Endothelial cell of umbilical vein (primary cell): ENCODE results near the gene TRIM7. TPM values are rescaled to one million over a fixed set of nuclear protein-coding genes. Genes with fewer than 3 reads are reported as not detected.

Source experiments
- BruUV-seq: library from RNA; stranded (reverse); fragments of 400-500 nt; replicated peaks from 2 replicates; lab custom pipeline; 2021; lab: Mats Ljungman, UMichigan
- CTCF ChIA-PET: fragments of 300-600, 350-600 bp; sonication (Branson Sonifier 250); formaldehyde crosslinking; loops from one replicate; lab custom pipeline; 2021; ENCODE audit warnings: antibody characterized with exemption, inconsistent platforms; lab: Charles Lee
- POLR2A ChIA-PET: fragments of 300-600, 350-600 bp; sonication (Branson Sonifier 250); formaldehyde crosslinking; loops from one replicate; lab custom pipeline; 2021; ENCODE audit warnings: antibody characterized with exemption, inconsistent platforms; lab: Charles Lee
- DNase-seq: peaks from one replicate; pipeline ENCODE4 v3.0.0-alpha.2; 2011; ENCODE audit warnings: low read depth, low spot score
- FAIRE-seq: peaks from 2 replicates; lab custom pipeline; 2011; peaks lifted over from hg19 to GRCh38; lab: Jason Lieb, UNC
- H2AFZ ChIP-seq: 2 replicates; pipeline ENCODE4 v1.6.0; 2012; ENCODE audit warnings: low read depth, low read length, control low read depth, inconsistent platforms
- H3K27ac ChIP-seq: 2 replicates; pipeline ENCODE4 v1.5.1; 2011; ENCODE audit warnings: low read depth, mild to moderate bottlenecking, control low read depth, low read length, moderate library complexity; ENCODE audit not compliant: insufficient read depth
- H3K27me3 ChIP-seq, 2 experiments: 2 replicates each; pipeline versions ENCODE4 v1.6.0 to v1.6.1; 2011; ENCODE audit warnings: low read length in 2 of 2, mixed read lengths in 1 of 2; ENCODE audit not compliant: control insufficient read depth in 2 of 2, insufficient read depth in 2 of 2
- H3K36me3 ChIP-seq, 2 experiments: 2 replicates in 1 of 2; 3 replicates in 1 of 2; pipeline ENCODE4 v1.5.1; 2011; ENCODE audit warnings: low read length in 2 of 2, mild to moderate bottlenecking in 1 of 2, moderate library complexity in 1 of 2; ENCODE audit not compliant: control insufficient read depth in 2 of 2, insufficient read depth in 2 of 2; ENCODE audit errors: extremely low read depth in 1 of 2
- H3K4me1 ChIP-seq: 3 replicates; pipeline ENCODE4 v1.5.1; 2011; ENCODE audit warnings: mild to moderate bottlenecking, low read length; ENCODE audit not compliant: control insufficient read depth, insufficient read depth; ENCODE audit errors: extremely low read depth
- H3K4me2 ChIP-seq: 2 replicates; pipeline ENCODE4 v1.6.1; 2011; ENCODE audit warnings: low read length, control low read depth, mixed read lengths; ENCODE audit not compliant: insufficient read depth
- H3K4me3 ChIP-seq, 3 experiments: fragments of 200-600 bp in 1 of 3; sonication (generic), shearing (Covaris generic) in 1 of 3; replicated peaks in 1 of 3; 2 replicates each; pipeline ENCODE4 v1.5.1; 2011 to 2016; ENCODE audit warnings: control low read depth in 3 of 3, low read length in 3 of 3, mild to moderate bottlenecking in 2 of 3, inconsistent platforms in 1 of 3, low read depth in 1 of 3, moderate library complexity in 1 of 3; ENCODE audit not compliant: insufficient read depth in 1 of 3
- H3K79me2 ChIP-seq: 2 replicates; pipeline ENCODE4 v1.6.0; 2012; ENCODE audit warnings: low read length, inconsistent platforms; ENCODE audit not compliant: control insufficient read depth, insufficient read depth
- H3K9ac ChIP-seq: replicated peaks from 2 replicates; pipeline ENCODE3; 2011; ENCODE audit warnings: low read length, control low read depth; ENCODE audit not compliant: insufficient read depth; ENCODE audit errors: extremely low read depth
- H3K9me1 ChIP-seq: replicated peaks from 3 replicates; pipeline ENCODE4 v1.6.0; 2011; ENCODE audit warnings: mild to moderate bottlenecking, low read length; ENCODE audit not compliant: control insufficient read depth, insufficient read depth; ENCODE audit errors: extremely low read depth
- H3K9me3 ChIP-seq: replicated peaks from 2 replicates; pipeline ENCODE4 v1.5.1; 2012; ENCODE audit warnings: low read length, inconsistent platforms; ENCODE audit not compliant: control insufficient read depth, insufficient read depth
- H4K20me1 ChIP-seq: replicated peaks from 2 replicates; pipeline ENCODE3; 2011; ENCODE audit warnings: mild to moderate bottlenecking, low read length; ENCODE audit not compliant: control insufficient read depth, insufficient read depth; ENCODE audit errors: extremely low read depth
- CTCF ChIP-seq, 2 donors: IDR thresholded peaks; 1 replicate in 1 of 2; 2 replicates in 1 of 2; pipeline ENCODE4 v1.5.1; 2011; ENCODE audit warnings: low read length in 2 of 2, mild to moderate bottlenecking in 2 of 2, moderate library complexity in 2 of 2, control low read depth in 1 of 2, inconsistent platforms in 1 of 2, low read depth in 1 of 2; ENCODE audit not compliant: insufficient read depth in 1 of 2; ENCODE audit errors: extremely low read depth in 1 of 2
- GATA2 ChIP-seq: IDR thresholded peaks from 2 replicates; pipeline ENCODE4 v1.7.0; 2011; ENCODE audit warnings: low read depth, mild to moderate bottlenecking, moderate library complexity, mixed read lengths, low read length; ENCODE audit not compliant: insufficient read length, insufficient read depth
- MAX ChIP-seq: IDR thresholded peaks from 2 replicates; pipeline ENCODE4 v1.6.1; 2011; ENCODE audit not compliant: insufficient read depth, insufficient read length
- POLR2A ChIP-seq: IDR thresholded peaks from 2 replicates; pipeline ENCODE4 v1.6.1; 2012; ENCODE audit warnings: low read depth, mild to moderate bottlenecking, control low read depth, low read length
- dilution Hi-C: fragments of 300-500 bp; cut with MboI; formaldehyde crosslinking; loops from one replicate; pipeline ENCODE4 v1.15.0; 2019; ENCODE audit warnings: low sequenced_read_pairs; ENCODE audit not compliant: extremely low pct_ligation_motif_present
- intact Hi-C: fragments of 100-400 bp; cut with micrococcal nuclease; formaldehyde crosslinking; loops from one replicate; pipeline ENCODE4 v1.10.0; 2022
- polyA plus RNA-seq, 4 experiments: library from polyadenylated mRNA; depleted of rRNA in 3 of 4; stranded (reverse) in 3 of 4; unstranded in 1 of 4; fragments of >200 nt; gene quantifications; 2 replicates each; pipeline versions ENCODE4 v1.2.1 to v1.2.3, GENCODE V29; 2011 to 2012; ENCODE audit warnings: missing spikeins in 1 of 4
- total RNA-seq: library from RNA; stranded (reverse); gene quantifications from 2 replicates; pipeline ENCODE4 v1.2.3, GENCODE V29; 2021

Gene TRIM7
- total and polyA plus RNA-seq, 2 donors (not counting 3 experiments of a cell fraction or from before 2014, with no cell fraction given) = 2.7 to 3.4 TPM

GRCh38 chr5:181167814-181168488 is 37.0 kb downstream of the TRIM7 start:
- TF ChIP-seq POLR2A (no peak), GATA2 (peak; percentile 75), CTCF (IDR thresholded peaks at IDR 0.05; ENCODE audit: extremely low read depth in 1 of 2, insufficient read depth in 1 of 2, low read depth in 1 of 2, low read length in 2 of 2) (peak; percentile 45 to 47), MAX (no peak)

More at GRCh38 chr5:181167814-181168488, 37.0 kb downstream of the TRIM7 start:
- DNase-seq = no peak
- Histone ChIP-seq H3K9me3 (no peaks in the 10 kb centered on the region), H3K4me2 (no peak overlapping the region), H4K20me1 (no peaks in the 10 kb centered on the region), H3K9ac (no peak overlapping the region), H3K36me3 (no peaks in the 10 kb centered on the region), H2AFZ (no peak overlapping the region), H3K79me2 (no peaks in the 10 kb centered on the region), H3K4me3 (no peak overlapping the region), H3K9me1 (no peaks in the 10 kb centered on the region), H3K27ac (no peak overlapping the region), H3K27me3 (peaks cover 21 to 33% of the 10 kb centered on the region in 2 experiments), H3K4me1 (peaks cover 12% of the 10 kb centered on the region)
- dilution Hi-C loops = no loop called here
- POLR2A ChIA-PET = no interaction called here
- peak; percentile 58 for FAIRE-seq
- BruUV-seq = no TSS peak
- CTCF ChIA-PET = interaction anchor here (0.9 to 2.3 kb wide), 9 partner anchors 16 to 383 kb away, joined by 3 to 24 read pairs (median 3); no protein-coding TSS in a partner anchor
- intact Hi-C loops = loop anchor here (1.0 to 2.0 kb wide), 2 partner anchors 299 to 384 kb away; no protein-coding TSS in a partner anchor
